Parathyroid adenoma (tissue), 2 donors: ENCODE results near the gene RPL27A.

Experiments
- H2AFZ ChIP-seq: fragments of 300-600 bp; sonication (generic); one replicate; pipeline ENCODE4 v1.7.0; 2017; ENCODE audit warnings: antibody characterized with exemption, mild to moderate bottlenecking
- H3K27ac ChIP-seq: fragments of 300-600 bp; sonication (generic); one replicate; pipeline ENCODE4 v1.7.0; 2017
- H3K27me3 ChIP-seq: fragments of 300-600 bp; sonication (generic); one replicate; pipeline ENCODE4 v1.7.0; 2017; ENCODE audit warnings: low read length; ENCODE audit not compliant: control insufficient read depth, insufficient read depth
- H3K36me3 ChIP-seq: fragments of 300-600 bp; sonication (generic); one replicate; pipeline ENCODE4 v1.7.0; 2017; ENCODE audit warnings: low read length; ENCODE audit not compliant: control insufficient read depth, insufficient read depth
- H3K4me1 ChIP-seq: fragments of 300-600 bp; sonication (generic); one replicate; pipeline ENCODE4 v1.7.0; 2017; ENCODE audit warnings: control low read depth
- H3K4me2 ChIP-seq: fragments of 300-600 bp; sonication (generic); one replicate; pipeline ENCODE4 v1.7.0; 2017; ENCODE audit warnings: low read length
- H3K4me3 ChIP-seq: fragments of 300-600 bp; sonication (generic); one replicate; pipeline ENCODE4 v1.7.0; 2017; ENCODE audit warnings: low read depth, low read length
- H3K79me2 ChIP-seq: fragments of 300-600 bp; sonication (generic); one replicate; pipeline ENCODE4 v1.7.0; 2017; ENCODE audit warnings: control low read depth
- H3K9ac ChIP-seq: fragments of 300-600 bp; sonication (generic); one replicate; pipeline ENCODE4 v1.7.0; 2017; ENCODE audit warnings: mild to moderate bottlenecking
- H3K9me3 ChIP-seq: fragments of 300-600 bp; sonication (generic); one replicate; pipeline ENCODE4 v1.7.0; 2017; ENCODE audit warnings: low read length; ENCODE audit not compliant: control insufficient read depth
- CTCF ChIP-seq: fragments of 300-600 bp; sonication (generic); IDR thresholded peaks from one replicate; pipeline ENCODE4 v1.7.0; 2017; ENCODE audit warnings: antibody characterized with exemption, mild to moderate bottlenecking
- donor health status: primary hyperparathyroidism.

The RPL27A gene

DNA sequence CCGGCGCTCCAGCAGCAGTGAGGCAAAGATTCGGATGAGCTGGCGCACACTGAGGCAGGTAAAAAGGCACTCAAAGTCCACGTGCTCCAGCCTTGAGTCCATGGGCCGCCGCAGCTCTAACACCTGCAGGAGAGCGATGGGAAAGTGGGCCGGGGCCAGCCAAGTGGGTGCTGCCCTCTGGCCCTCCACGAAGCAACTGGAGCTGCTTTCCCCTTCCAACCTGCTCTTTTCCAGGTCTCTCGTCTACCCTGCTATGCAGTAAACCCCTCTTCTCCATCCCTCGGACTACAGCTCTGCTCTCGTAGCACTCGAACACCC is 20.0 kb downstream of the RPL27A start:
- no peaks in the 10 kb centered on the region for H3K79me2 ChIP-seq
- H3K27me3 ChIP-seq: no peaks in the 10 kb centered on the region
- no peak for TF ChIP-seq CTCF
- H3K36me3 ChIP-seq: no peaks in the 10 kb centered on the region
- H3K4me2 ChIP-seq: no peak overlapping the region
- no peak overlapping the region for H3K27ac ChIP-seq
- H2AFZ ChIP-seq: no peak overlapping the region
- no peaks in the 10 kb centered on the region for H3K9me3 ChIP-seq
- H3K4me3 ChIP-seq: no peak overlapping the region
- no peak overlapping the region for H3K9ac ChIP-seq
- H3K4me1 ChIP-seq: no peaks in the 10 kb centered on the region

DNA sequence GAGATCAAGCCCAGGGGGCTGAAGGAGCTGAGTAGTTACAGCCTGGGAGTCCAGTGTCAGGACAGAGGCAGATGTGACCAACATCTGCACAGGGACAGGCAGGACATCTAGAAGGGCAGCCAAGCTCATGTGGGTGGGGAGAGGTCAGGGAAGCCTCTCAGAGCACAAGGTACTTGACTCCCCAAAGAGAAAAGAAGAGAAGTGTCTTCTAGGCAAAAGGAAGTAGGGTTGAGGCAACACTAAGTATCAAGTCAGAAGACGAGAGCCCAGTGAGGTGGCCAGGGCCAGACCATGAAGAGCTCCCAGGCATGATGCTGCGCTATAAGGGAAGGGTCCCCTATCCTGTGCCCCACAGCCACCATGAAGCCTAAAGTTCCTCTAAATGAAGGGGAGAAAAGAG is 21.5 kb downstream of the RPL27A start:
- Histone ChIP-seq H3K4me1 (no peaks in the 10 kb centered on the region), H3K27ac (no peak overlapping the region)
- TF ChIP-seq CTCF: no peak

DNA sequence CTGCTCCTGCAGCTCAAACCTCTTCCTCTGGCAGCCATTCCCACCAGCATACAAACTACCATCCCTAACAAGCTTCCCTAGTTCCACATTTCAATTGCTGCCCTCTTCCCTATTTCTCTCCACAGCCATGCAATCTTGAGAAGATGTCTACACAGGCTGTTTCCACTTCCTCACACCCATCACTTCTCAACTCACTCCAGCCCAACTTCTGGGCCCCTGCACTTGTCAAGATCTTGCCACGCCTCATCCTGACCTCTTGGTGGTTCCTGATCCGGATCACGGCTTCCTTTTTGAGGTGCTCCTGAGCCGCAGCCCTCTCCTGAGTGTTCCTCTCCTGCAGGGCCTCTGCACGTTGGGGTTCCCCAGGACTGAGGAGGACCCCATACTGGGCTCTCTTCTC is 22.6 kb downstream of the RPL27A start:
- Histone ChIP-seq H3K4me1 (no peaks in the 10 kb centered on the region), H3K27me3 (no peaks in the 10 kb centered on the region), H3K4me2 (no peak overlapping the region), H3K9ac (no peak overlapping the region), H3K4me3 (no peak overlapping the region), H3K79me2 (no peaks in the 10 kb centered on the region), H3K27ac (no peak overlapping the region), H3K9me3 (no peaks in the 10 kb centered on the region), H2AFZ (no peak overlapping the region), H3K36me3 (no peaks in the 10 kb centered on the region)
- TF ChIP-seq CTCF: no peak

More for the DNA sequence above, 21.5 kb downstream of the RPL27A start:
- Histone ChIP-seq H3K4me2 (no peak overlapping the region), H3K36me3 (no peaks in the 10 kb centered on the region), H2AFZ (no peak overlapping the region), H3K9ac (no peak overlapping the region), H3K9me3 (no peaks in the 10 kb centered on the region), H3K4me3 (no peak overlapping the region), H3K27me3 (no peaks in the 10 kb centered on the region), H3K79me2 (no peaks in the 10 kb centered on the region)

DNA sequence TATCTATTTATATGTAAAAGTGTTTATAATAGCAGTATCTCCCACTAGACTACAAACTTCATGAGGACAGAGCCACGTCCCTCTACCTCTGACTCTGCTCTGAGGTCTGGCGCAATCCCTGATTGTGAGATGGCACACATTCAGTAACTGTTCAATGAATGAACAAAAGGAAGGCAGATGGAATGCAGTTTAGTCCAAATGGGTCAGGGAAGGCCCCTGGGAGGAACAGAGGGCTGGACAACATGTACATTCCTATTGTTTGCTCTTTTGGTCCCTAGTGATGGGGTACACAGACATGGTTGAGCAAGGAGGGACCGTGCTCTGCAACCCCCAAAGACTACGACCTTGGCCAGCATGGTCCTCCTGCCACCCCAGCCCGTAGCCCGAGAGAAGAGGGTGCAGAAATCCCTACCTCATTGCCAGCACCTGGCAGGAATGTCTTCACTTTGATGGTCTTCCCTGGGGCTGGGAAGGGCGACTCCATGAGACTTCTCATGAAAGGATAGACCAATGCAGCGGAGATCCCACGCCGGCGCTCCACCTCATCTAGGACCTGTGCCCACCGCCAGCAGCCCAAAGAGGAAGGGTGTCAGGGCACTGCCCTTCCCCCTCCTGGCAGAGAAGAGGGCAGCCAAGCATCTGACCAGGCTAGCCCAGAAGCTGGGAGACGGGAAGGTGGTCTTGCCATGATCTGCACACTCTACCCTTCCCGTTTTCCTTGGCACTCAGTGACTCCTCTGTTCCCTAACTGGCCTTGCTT is 24.3 kb downstream of the RPL27A start:
- no peak overlapping the region for H3K4me3 ChIP-seq
- H3K4me1 ChIP-seq: no peaks in the 10 kb centered on the region

More for the DNA sequence above, 24.3 kb downstream of the RPL27A start:
- Histone ChIP-seq H3K4me2 (no peak overlapping the region), H3K36me3 (no peaks in the 10 kb centered on the region), H3K9ac (no peak overlapping the region), H3K27ac (no peak overlapping the region), H3K27me3 (no peaks in the 10 kb centered on the region), H3K9me3 (no peaks in the 10 kb centered on the region), H2AFZ (no peak overlapping the region), H3K79me2 (no peaks in the 10 kb centered on the region)
- no peak for TF ChIP-seq CTCF
